Measurements from ENCODE around the gene GPR31.

GPR31 gene

GRCh38 chr6:167116109-167116837, 41.5 kb downstream of the GPR31 start:
- DNase-seq: no peak
- Histone ChIP-seq H3K4me1 (peaks cover 0 to 9% (median 3%) of the 10 kb centered on the region in 4 donors), H3K36me3 (no peaks in the 10 kb centered on the region), H3K4me3 (no peak overlapping the region), H3K27ac (no peak overlapping the region), H3K9me3 (no peaks in the 10 kb centered on the region), H3K27me3 (peaks cover 0 to 23% of the 10 kb centered on the region in 2 donors)
- TF ChIP-seq CTCF (IDR thresholded peaks at IDR 0.05): no peak
- intact Hi-C loops (cut with DNase I; ENCODE audit: low total_unique reads): no loop called here

- DNase-seq: no peak
- Histone ChIP-seq H3K36me3 (no peaks in the 10 kb centered on the region), H3K27ac (no peak overlapping the region), H3K27me3 (peaks cover 0 to 23% of the 10 kb centered on the region in 2 donors), H3K4me3 (no peak overlapping the region), H3K4me1 (peaks cover 0 to 9% (median 3%) of the 10 kb centered on the region in 4 donors), H3K9me3 (no peaks in the 10 kb centered on the region)
- TF ChIP-seq CTCF (IDR thresholded peaks at IDR 0.05): no peak
- intact Hi-C loops (cut with DNase I; ENCODE audit: low total_unique reads): no loop called here
Observed at GRCh38 chr6:167115054-167115453, 42.7 kb downstream of the GPR31 start.

- TF ChIP-seq CTCF (IDR thresholded peaks at IDR 0.05): no peak
- DNase-seq: no peak
- no peaks in the 10 kb centered on the region for H3K36me3 ChIP-seq
- peaks cover 0 to 15% of the 10 kb centered on the region in 2 donors for H3K27me3 ChIP-seq
- H3K4me3 ChIP-seq: no peak overlapping the region
- H3K27ac ChIP-seq: no peak overlapping the region
- H3K9me3 ChIP-seq: no peaks in the 10 kb centered on the region
- H3K4me1 ChIP-seq: peaks cover 0 to 9% (median 3%) of the 10 kb centered on the region in 4 donors
- intact Hi-C loops (cut with DNase I; ENCODE audit: low total_unique reads): no loop called here
Observed at GRCh38 chr6:167113935-167114910, 43.6 kb downstream of the GPR31 start.

- H3K27ac ChIP-seq: no peak overlapping the region
- no peaks in the 10 kb centered on the region for H3K9me3 ChIP-seq
- no peak overlapping the region for H3K4me3 ChIP-seq
- no peaks in the 10 kb centered on the region for H3K36me3 ChIP-seq
- H3K27me3 ChIP-seq: peaks cover 0 to 12% of the 10 kb centered on the region in 2 donors
- H3K4me1 ChIP-seq: peaks cover 0 to 9% (median 3%) of the 10 kb centered on the region in 4 donors
- no peak for TF ChIP-seq CTCF (IDR thresholded peaks at IDR 0.05)
- no peak for DNase-seq
- intact Hi-C loops (cut with DNase I; ENCODE audit: low total_unique reads): no loop called here
Observed at GRCh38 chr6:167113047-167113754, 44.6 kb downstream of the GPR31 start.

GRCh38 chr6:167112421-167112820, 45.4 kb downstream of the GPR31 start:
- Histone ChIP-seq H3K9me3 (no peaks in the 10 kb centered on the region), H3K27ac (no peak overlapping the region), H3K36me3 (no peaks in the 10 kb centered on the region), H3K4me3 (no peak overlapping the region), H3K27me3 (peaks cover 0 to 12% of the 10 kb centered on the region in 2 donors), H3K4me1 (peaks cover 0 to 9% (median 3%) of the 10 kb centered on the region in 4 donors)
- DNase-seq: no peak
- no peak for TF ChIP-seq CTCF (IDR thresholded peaks at IDR 0.05)
- intact Hi-C loops (cut with DNase I; ENCODE audit: low total_unique reads): no loop called here
